DOHH2 (cell line): ENCODE measurements around the gene CYB561A3.

ENCODE experiments used
- CTCF ChIP-seq: fragments of 200-600 bp; sonication (generic); IDR thresholded peaks from one replicate; pipeline ENCODE4 v1.5.1; 2014; ENCODE audit warnings: antibody characterized with exemption, mild to moderate bottlenecking, low read depth, low read length; ENCODE audit not compliant: poor library complexity, severe bottlenecking
- EZH2phosphoT487 ChIP-seq: fragments of 200-600 bp; sonication (generic); IDR thresholded peaks from 2 replicates; pipeline ENCODE4 v1.6.1; 2017; ENCODE audit warnings: borderline replicate concordance, mild to moderate bottlenecking, antibody characterized with exemption, low read length, moderate library complexity, mixed read lengths

GRCh38 chr11:61390161-61390560 is 28.5 kb upstream of the CYB561A3 start:
- TF ChIP-seq CTCF = no peak
- TF ChIP-seq EZH2phosphoT487 = no peak
